Effector memory CD4-positive, alpha-beta T cell (primary cell): ENCODE results near the gene NXF3.
"Not testable (repeated sequence)": the region's sequence is repeated elsewhere in the genome, so short reads cannot be mapped to it uniquely, and the experiment has no call there.

ENCODE experiments used
- DNase-seq, 3 donors: peaks; one replicate each; pipeline ENCODE4 v3.0.0-alpha.2; 2020
- H3K27ac ChIP-seq: 2 replicates; pipeline ENCODE4 v1.7.0; 2013; ENCODE audit warnings: mild to moderate bottlenecking, low read length, moderate library complexity; ENCODE audit not compliant: insufficient read depth, poor library complexity, severe bottlenecking
- H3K27me3 ChIP-seq: replicated peaks from 2 replicates; pipeline ENCODE4 v1.7.0; 2013; ENCODE audit warnings: mild to moderate bottlenecking, low read length; ENCODE audit not compliant: insufficient read depth, control insufficient read depth, poor library complexity, severe bottlenecking
- H3K36me3 ChIP-seq: 2 replicates; pipeline ENCODE4 v1.7.0; 2013; ENCODE audit warnings: mild to moderate bottlenecking, low read length, moderate library complexity; ENCODE audit not compliant: control insufficient read depth, insufficient read depth
- H3K4me1 ChIP-seq: 2 replicates; pipeline ENCODE4 v1.7.0; 2013; ENCODE audit warnings: low read length, mild to moderate bottlenecking; ENCODE audit not compliant: control insufficient read depth, insufficient read depth, poor library complexity, severe bottlenecking
- H3K4me3 ChIP-seq: 2 replicates; pipeline ENCODE4 v1.7.0; 2013; ENCODE audit warnings: low read length, low read depth, mild to moderate bottlenecking; ENCODE audit not compliant: insufficient read depth, poor library complexity, severe bottlenecking
- H3K9me3 ChIP-seq: 2 replicates; pipeline ENCODE4 v1.7.0; 2013; ENCODE audit warnings: mild to moderate bottlenecking, low read length, moderate library complexity; ENCODE audit not compliant: control insufficient read depth
- total RNA-seq, 3 donors: gene quantifications; one replicate each; lab custom pipeline; 2026; lab: John Stamatoyannopoulos, UW

Gene NXF3, protein sequence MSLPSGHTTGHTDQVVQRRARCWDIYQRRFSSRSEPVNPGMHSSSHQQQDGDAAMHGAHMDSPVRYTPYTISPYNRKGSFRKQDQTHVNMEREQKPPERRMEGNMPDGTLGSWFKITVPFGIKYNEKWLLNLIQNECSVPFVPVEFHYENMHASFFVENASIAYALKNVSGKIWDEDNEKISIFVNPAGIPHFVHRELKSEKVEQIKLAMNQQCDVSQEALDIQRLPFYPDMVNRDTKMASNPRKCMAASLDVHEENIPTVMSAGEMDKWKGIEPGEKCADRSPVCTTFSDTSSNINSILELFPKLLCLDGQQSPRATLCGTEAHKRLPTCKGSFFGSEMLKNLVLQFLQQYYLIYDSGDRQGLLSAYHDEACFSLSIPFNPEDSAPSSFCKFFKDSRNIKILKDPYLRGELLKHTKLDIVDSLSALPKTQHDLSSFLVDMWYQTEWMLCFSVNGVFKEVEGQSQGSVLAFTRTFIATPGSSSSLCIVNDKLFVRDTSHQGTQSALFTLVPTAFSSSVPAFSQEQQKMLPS
- 0 reads per million in 3 donors for total RNA-seq

DNA sequence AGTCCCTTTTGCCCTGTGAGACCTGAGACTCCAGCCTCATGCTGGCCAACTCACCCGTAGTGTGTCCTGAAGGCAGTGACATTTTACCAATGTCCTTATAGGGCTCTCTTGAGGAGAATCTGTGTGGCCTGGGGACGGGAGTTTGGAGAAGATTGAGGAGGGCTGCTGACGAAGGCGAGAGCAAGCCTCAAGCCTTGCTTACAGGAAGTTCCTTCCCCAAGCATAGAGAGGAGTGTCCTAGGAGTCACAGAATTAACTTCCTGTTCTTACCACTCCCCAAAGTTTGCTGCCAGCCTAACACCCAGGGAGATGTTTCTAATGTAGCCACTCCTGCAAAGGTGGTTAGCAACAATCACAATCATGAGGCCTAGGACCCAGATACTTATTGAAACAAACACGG lies at the start of gene NXF3:
Gene NXF3 (minus strand): TSS at position 202 of the 400 bp plus-strand sequence. CDS start 120 bp downstream, at position 82.
- Histone ChIP-seq H3K9me3 (no peaks in the 10 kb centered on the region), H3K27me3 (no peaks in the 10 kb centered on the region), H3K4me1 (no peaks in the 10 kb centered on the region), H3K36me3 (no peaks in the 10 kb centered on the region), H3K27ac (no peak within 1 kb of the TSS), H3K4me3 (no peak within 1 kb of the TSS)
- DNase-seq = no peak

DNA sequence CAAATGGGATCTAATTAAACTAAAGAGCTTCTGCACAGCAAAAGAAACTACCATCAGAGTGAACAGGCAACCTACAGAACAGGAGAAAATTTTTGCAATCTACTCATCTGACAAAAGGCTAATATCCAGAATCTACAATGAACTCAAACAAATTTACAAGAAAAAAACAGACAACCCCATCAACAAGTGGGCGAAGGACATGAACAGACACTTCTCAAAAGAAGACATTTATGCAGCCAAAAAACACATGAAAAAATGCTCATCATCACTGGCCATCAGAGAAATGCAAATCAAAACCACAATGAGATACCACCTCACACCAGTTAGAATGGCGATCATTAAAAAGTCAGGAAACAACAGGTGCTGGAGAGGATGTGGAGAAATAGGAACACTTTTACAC lies 43.6 kb upstream of the NXF3 start:
- H3K9me3 ChIP-seq = not testable (repeated sequence)

DNA sequence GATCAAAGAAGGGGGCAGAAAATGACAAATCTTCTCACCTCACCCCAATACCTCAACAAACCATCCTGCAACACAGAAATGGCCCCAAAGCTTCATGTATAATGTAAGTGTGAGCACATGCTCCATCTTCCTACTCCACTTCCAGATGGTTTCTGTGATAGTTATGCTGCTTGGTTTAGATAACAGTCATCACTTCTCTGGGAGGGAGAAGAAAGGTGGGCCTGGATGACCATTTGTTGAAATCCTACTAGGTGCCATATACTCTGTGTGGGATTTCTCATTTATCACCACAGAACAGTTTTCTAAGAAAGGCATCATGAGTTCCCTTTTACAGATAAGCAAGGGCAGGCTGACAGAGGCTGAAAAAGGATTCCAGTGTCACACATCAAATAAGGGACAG lies 31.3 kb upstream of the NXF3 start:
- DNase-seq = no peak
- Histone ChIP-seq H3K36me3 (no peaks in the 10 kb centered on the region), H3K4me1 (no peaks in the 10 kb centered on the region), H3K4me3 (no peak overlapping the region), H3K9me3 (no peaks in the 10 kb centered on the region), H3K27me3 (no peaks in the 10 kb centered on the region), H3K27ac (no peak overlapping the region)

More for the DNA sequence above, 43.6 kb upstream of the NXF3 start:
- H3K4me3 ChIP-seq, H3K4me1 ChIP-seq, H3K27me3 ChIP-seq, H3K36me3 ChIP-seq, H3K27ac ChIP-seq, DNase-seq: not testable (repeated sequence)

DNA sequence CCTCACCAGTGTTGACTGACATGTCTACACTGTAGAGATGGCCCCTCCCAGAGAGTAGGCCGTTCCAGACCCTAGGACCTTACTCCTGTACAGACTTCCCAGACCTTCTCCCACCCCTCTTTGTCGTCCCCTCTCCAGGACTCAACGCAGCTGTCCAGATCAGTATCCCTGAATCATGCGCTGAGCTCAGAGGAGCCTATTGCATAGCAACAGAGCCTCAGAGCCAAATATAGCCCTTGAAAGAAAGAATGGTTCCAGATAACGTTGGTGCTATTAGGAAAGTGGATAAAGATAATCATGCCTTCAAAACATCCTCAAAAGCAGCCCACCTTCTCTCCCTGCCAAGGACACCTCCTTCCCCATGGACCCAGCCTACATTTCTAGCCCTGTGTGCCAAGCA lies 27.8 kb upstream of the NXF3 start:
- no peaks in the 10 kb centered on the region for H3K4me1 ChIP-seq
- no peaks in the 10 kb centered on the region for H3K36me3 ChIP-seq
- no peak for DNase-seq
- H3K27ac ChIP-seq = no peak overlapping the region
- H3K9me3 ChIP-seq = no peaks in the 10 kb centered on the region
- no peak overlapping the region for H3K4me3 ChIP-seq
- no peaks in the 10 kb centered on the region for H3K27me3 ChIP-seq

DNA sequence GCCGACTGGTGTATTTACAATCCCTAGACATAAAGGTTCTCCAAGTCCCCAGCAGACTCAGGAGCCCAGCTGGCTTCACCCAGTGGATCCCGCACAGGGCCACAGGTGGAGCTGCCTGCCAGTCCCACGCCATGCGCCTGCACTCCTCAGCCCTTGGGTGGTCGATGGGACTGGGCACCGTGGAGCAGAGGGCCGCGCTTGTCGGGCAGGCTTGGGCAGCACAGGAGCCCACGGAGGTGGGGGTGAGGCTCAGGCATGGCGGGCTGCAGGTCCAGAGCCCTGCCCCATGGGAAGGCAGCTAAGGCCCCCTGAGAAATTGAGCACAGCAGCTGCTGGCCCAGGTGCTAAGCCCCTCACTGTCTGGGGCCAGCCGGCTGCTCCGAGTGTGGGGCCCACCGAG lies 24.0 kb upstream of the NXF3 start:
- H3K4me3 ChIP-seq, H3K27ac ChIP-seq, H3K9me3 ChIP-seq, H3K36me3 ChIP-seq, H3K4me1 ChIP-seq, DNase-seq, H3K27me3 ChIP-seq: not testable (repeated sequence)

DNA sequence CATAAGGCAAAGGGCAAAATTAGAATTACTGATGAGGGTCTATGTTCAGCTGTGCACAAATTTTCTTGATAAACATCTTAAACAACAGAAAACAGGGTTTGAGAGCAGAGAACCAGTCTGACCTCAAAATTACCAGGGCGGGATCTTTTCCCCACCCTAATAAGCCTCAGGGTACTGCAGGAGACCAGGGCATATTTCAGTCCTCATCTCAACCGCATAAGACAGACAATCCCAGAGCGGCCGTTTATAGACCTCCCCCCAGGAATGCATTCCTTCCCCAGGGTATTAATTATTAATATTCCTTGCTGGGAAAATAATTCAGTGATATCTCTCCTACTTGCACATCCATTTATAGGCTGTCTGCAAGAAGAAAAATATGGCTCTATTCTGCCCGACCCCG lies 16.6 kb upstream of the NXF3 start:
- not testable (repeated sequence) for H3K27ac ChIP-seq, H3K4me1 ChIP-seq, H3K4me3 ChIP-seq, H3K27me3 ChIP-seq, DNase-seq, H3K9me3 ChIP-seq, H3K36me3 ChIP-seq

DNA sequence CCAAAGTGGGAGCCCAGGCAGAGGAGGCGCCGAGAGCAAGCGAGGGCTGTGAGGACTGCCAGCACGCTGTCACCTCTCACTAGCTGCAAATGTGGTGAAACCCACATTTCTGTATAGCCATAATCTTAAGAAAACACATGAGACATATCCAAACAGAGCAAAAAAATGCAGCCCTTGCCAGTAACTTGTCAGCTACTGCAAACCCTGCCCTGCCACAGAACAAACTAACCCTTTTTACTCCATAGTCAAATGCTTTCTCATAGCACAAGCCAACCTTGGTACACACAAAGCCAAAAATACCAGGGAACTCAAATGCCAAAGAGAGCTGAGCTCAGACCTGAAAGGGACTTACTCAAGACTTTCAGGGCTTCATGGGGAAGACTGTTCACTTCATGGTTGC lies 14.9 kb upstream of the NXF3 start:
- Histone ChIP-seq H3K4me1 (no peaks in the 10 kb centered on the region), H3K36me3 (no peaks in the 10 kb centered on the region), H3K9me3 (no peaks in the 10 kb centered on the region), H3K27me3 (no peaks in the 10 kb centered on the region), H3K4me3 (no peak overlapping the region), H3K27ac (no peak overlapping the region)
- no peak for DNase-seq

DNA sequence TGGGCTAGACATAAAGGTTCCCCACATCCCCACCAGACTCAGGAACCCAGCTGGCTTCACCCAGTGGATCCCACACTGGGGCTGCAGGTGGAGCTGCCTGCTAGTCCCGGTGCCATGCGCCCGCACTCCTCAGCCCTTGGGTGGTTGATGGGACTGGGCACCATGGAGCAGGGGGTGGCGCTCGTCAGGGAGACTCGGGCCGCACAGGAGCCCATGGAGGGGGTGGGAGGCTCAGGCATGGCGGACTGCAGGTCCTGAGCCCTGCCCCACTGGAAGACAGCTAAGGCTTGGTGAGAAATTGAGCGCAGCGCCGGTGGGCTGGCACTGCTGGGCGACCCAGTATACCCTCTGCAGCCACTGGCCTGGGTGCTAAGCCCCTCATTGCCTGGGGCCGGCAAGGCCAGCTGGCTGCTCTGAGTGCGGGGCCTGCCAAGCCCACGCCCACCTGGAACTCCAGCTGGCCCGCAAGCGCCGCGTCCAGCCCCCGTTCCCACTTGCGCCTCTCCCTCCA lies 14.3 kb upstream of the NXF3 start:
- H3K9me3 ChIP-seq, H3K4me3 ChIP-seq, H3K27me3 ChIP-seq, H3K36me3 ChIP-seq, H3K4me1 ChIP-seq, H3K27ac ChIP-seq, DNase-seq: not testable (repeated sequence)

DNA sequence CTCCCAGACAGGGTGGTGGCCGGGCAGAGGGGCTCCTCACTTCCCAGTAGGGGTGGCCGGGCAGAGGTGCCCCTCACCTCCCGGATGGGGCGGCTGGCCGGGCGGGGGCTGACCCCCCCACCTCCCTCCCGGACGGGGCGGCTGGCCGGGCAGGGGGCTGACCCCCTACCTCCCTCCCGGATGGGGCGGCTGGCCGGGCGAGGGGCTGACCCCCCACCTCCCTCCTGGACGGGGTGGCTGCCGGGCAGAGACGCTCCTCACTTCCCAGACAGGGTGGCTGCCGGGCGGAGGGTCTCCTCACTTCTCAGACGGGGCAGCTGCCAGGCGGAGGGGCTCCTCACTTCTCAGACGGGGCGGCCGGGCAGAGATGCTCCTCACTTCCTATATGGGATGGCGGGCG lies 11.4 kb upstream of the NXF3 start:
- not testable (repeated sequence) for H3K4me3 ChIP-seq, H3K4me1 ChIP-seq, H3K9me3 ChIP-seq, H3K27me3 ChIP-seq, H3K27ac ChIP-seq, H3K36me3 ChIP-seq, DNase-seq

DNA sequence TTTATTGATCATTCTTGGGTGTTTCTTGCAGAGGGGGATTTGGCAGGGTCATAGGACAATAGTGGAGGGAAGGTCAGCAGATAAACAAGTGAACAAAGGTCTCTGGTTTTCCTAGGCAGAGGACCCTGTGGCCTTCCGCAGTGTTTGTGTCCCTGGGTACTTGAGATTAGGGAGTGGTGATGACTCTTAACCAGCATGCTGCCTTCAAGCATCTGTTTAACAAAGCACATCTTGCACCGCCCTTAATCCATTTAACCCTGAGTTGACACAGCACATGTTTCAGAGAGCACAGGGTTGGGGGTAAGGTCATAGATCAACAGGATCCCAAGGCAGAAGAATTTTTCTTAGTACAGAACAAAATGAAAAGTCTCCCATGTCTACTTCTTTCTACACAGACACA lies 10.9 kb upstream of the NXF3 start:
- not testable (repeated sequence) for H3K36me3 ChIP-seq, H3K4me3 ChIP-seq, H3K9me3 ChIP-seq, H3K27ac ChIP-seq, DNase-seq, H3K27me3 ChIP-seq, H3K4me1 ChIP-seq
